DMS79 (cell line): ENCODE data around the gene KIF13A.
"Not testable (repeated sequence)": the region's sequence is repeated elsewhere in the genome, so short reads cannot be mapped to it uniquely, and the experiment has no call there.

Experiments used
- DNase-seq: peaks from one replicate; lab custom pipeline; 2025; lab: John Stamatoyannopoulos, UW

KIF13A gene

GRCh38 chr6:17845598-17845997 is 141.8 kb downstream of the KIF13A start:
- no peak for DNase-seq

GRCh38 chr6:17844967-17845366 is 142.5 kb downstream of the KIF13A start:
- not testable (repeated sequence) for DNase-seq

GRCh38 chr6:17842934-17843821 is 144.3 kb downstream of the KIF13A start:
- no peak for DNase-seq

- no peak for DNase-seq
These were observed 145.2 kb downstream of the KIF13A start for GRCh38 chr6:17842014-17842776.

- DNase-seq, result no peak
These were observed 147.8 kb downstream of the KIF13A start for GRCh38 chr6:17839513-17840223.

- DNase-seq, result no peak
These were observed 151.1 kb downstream of the KIF13A start for GRCh38 chr6:17836293-17836692.

- DNase-seq, result no peak
These were observed 151.7 kb downstream of the KIF13A start for GRCh38 chr6:17835784-17836183.

- no peak for DNase-seq
These were observed 156.3 kb downstream of the KIF13A start for GRCh38 chr6:17831135-17831534.

- no peak for DNase-seq
These were observed 157.5 kb downstream of the KIF13A start for GRCh38 chr6:17829905-17830304.

GRCh38 chr6:17828149-17828548 is 159.3 kb downstream of the KIF13A start:
- DNase-seq, result no peak

- DNase-seq, result no peak
These were observed 161.1 kb downstream of the KIF13A start for GRCh38 chr6:17826301-17826700.

GRCh38 chr6:17820055-17820454 is 167.4 kb downstream of the KIF13A start:
- no peak for DNase-seq

- no peak for DNase-seq
These were observed 169.7 kb downstream of the KIF13A start for GRCh38 chr6:17817763-17818162.

- DNase-seq, result no peak
These were observed 170.4 kb downstream of the KIF13A start for GRCh38 chr6:17816921-17817611.

GRCh38 chr6:17813542-17813941 is 173.9 kb downstream of the KIF13A start:
- no peak for DNase-seq

- no peak for DNase-seq
These were observed 175.1 kb downstream of the KIF13A start for GRCh38 chr6:17812311-17812710.

GRCh38 chr6:17808609-17809008 is 178.8 kb downstream of the KIF13A start:
- no peak for DNase-seq

- DNase-seq, result not testable (repeated sequence)
These were observed 180.0 kb downstream of the KIF13A start for GRCh38 chr6:17807431-17807830.

GRCh38 chr6:17803409-17803808 is 184.0 kb downstream of the KIF13A start:
- DNase-seq, result no peak

- no peak for DNase-seq
These were observed 188.8 kb downstream of the KIF13A start for GRCh38 chr6:17798477-17799154.

GRCh38 chr6:17790489-17790888 is 196.9 kb downstream of the KIF13A start:
- no peak for DNase-seq
